ENCODE data around the gene NUP155.

GRCh38 chr5:37247496-37247895 lies 123.4 kb downstream of the NUP155 start:
- TF ChIP-seq CTCF (IDR thresholded peaks at IDR 0.05): no peak
- TF ChIP-seq POLR2AphosphoS5 (IDR thresholded peaks at IDR 0.05; ENCODE audit: low read depth, low read length): no peak
- no peak for TF ChIP-seq SIN3A (IDR thresholded peaks at IDR 0.05; ENCODE audit: borderline replicate concordance, insufficient read depth, low read depth, low read length)
